H9 (cell line): Measurements from ENCODE around the gene PRDM13. TPM values are rescaled to one million over a fixed set of nuclear protein-coding genes. Genes with fewer than 3 reads are reported as not detected.
A peak's percentile ranks its signal among the peaks of the same experiment; 100 is the strongest.

ENCODE experiments used
- DNase-seq: peaks from one replicate; pipeline ENCODE4 v3.0.0-alpha.2; 2017
- H2AFZ ChIP-seq: one replicate; pipeline ENCODE4 v1.6.1; 2013; ENCODE audit warnings: mild to moderate bottlenecking, low read length, control low read depth, moderate library complexity
- H2AK5ac ChIP-seq: 2 replicates; pipeline ENCODE4 v1.6.1; 2013; ENCODE audit warnings: low read length, control low read depth, mixed read lengths; ENCODE audit not compliant: insufficient read length
- H2BK120ac ChIP-seq: one replicate; pipeline ENCODE4 v1.6.1; 2013; ENCODE audit warnings: low read depth, mild to moderate bottlenecking, low read length, control low read depth, inconsistent platforms; ENCODE audit not compliant: poor library complexity, severe bottlenecking
- H2BK12ac ChIP-seq: 2 replicates; pipeline ENCODE4 v1.6.1; 2013; ENCODE audit warnings: low read length, control low read depth, mixed read lengths, low read depth; ENCODE audit not compliant: insufficient read length
- H2BK15ac ChIP-seq: 2 replicates; pipeline ENCODE4 v1.6.1; 2013; ENCODE audit warnings: low read depth, low read length, control low read depth
- H2BK20ac ChIP-seq: one replicate; pipeline ENCODE4 v1.6.1; 2013; ENCODE audit warnings: low read depth, mild to moderate bottlenecking, low read length, control low read depth, inconsistent platforms; ENCODE audit not compliant: poor library complexity, severe bottlenecking
- H2BK5ac ChIP-seq: 2 replicates; pipeline ENCODE4 v1.6.1; 2013; ENCODE audit warnings: low read length, control low read depth, mixed read lengths; ENCODE audit not compliant: insufficient read length
- H3K14ac ChIP-seq: 2 replicates; pipeline ENCODE4 v1.6.1; 2013; ENCODE audit warnings: low read length, control low read depth; ENCODE audit not compliant: insufficient read depth
- H3K18ac ChIP-seq: 2 replicates; pipeline ENCODE4 v1.6.1; 2013; ENCODE audit warnings: low read depth, mild to moderate bottlenecking, mixed read lengths, low read length, control low read depth; ENCODE audit not compliant: insufficient read length
- H3K23ac ChIP-seq: 2 replicates; pipeline ENCODE4 v1.6.1; 2013; ENCODE audit warnings: low read length, control low read depth, mixed read lengths, low read depth; ENCODE audit not compliant: insufficient read length
- H3K23me2 ChIP-seq: 2 replicates; pipeline ENCODE4 v1.6.1; 2013; ENCODE audit warnings: low read depth, mild to moderate bottlenecking, mixed read lengths, low read length, control low read depth; ENCODE audit not compliant: insufficient read length, poor library complexity, severe bottlenecking
- H3K27ac ChIP-seq: 2 replicates; pipeline ENCODE4 v1.5.1; 2013; ENCODE audit warnings: low read length, control low read depth, mixed read lengths, low read depth; ENCODE audit not compliant: insufficient read length
- H3K27me3 ChIP-seq: 2 replicates; pipeline ENCODE4 v1.6.1; 2013; ENCODE audit warnings: low read length, control low read depth, inconsistent platforms; ENCODE audit not compliant: insufficient read depth
- H3K4ac ChIP-seq: 2 replicates; pipeline ENCODE4 v1.6.1; 2013; ENCODE audit warnings: low read depth, mild to moderate bottlenecking, control low read depth, inconsistent platforms, low read length, moderate library complexity
- H3K4me1 ChIP-seq: 2 replicates; pipeline ENCODE4 v1.6.1; 2013; ENCODE audit warnings: low read length, control low read depth, inconsistent platforms; ENCODE audit not compliant: insufficient read depth
- H3K4me2 ChIP-seq: 2 replicates; pipeline ENCODE4 v1.6.1; 2013; ENCODE audit warnings: low read length, control low read depth, mixed read lengths; ENCODE audit not compliant: insufficient read length, insufficient read depth
- H3K56ac ChIP-seq: 2 replicates; pipeline ENCODE4 v1.6.1; 2013; ENCODE audit warnings: low read depth, mild to moderate bottlenecking, mixed read lengths, low read length, control low read depth; ENCODE audit not compliant: insufficient read length
- H3K79me1 ChIP-seq: 2 replicates; pipeline ENCODE4 v1.6.1; 2013; ENCODE audit warnings: low read depth, mild to moderate bottlenecking, moderate library complexity, low read length, control low read depth, inconsistent platforms; ENCODE audit not compliant: insufficient read depth, poor library complexity, severe bottlenecking
- H3K79me2 ChIP-seq: 2 replicates; pipeline ENCODE4 v1.6.1; 2013; ENCODE audit warnings: low read length, control low read depth, inconsistent platforms; ENCODE audit not compliant: insufficient read depth
- H3K9ac ChIP-seq: 2 replicates; pipeline ENCODE4 v1.6.1; 2013; ENCODE audit warnings: low read length, control low read depth, mixed read lengths; ENCODE audit not compliant: insufficient read length; ENCODE audit errors: extremely low read depth
- H3K9me3 ChIP-seq: one replicate; pipeline ENCODE4 v1.6.1; 2013; ENCODE audit warnings: low read depth, low read length, inconsistent platforms; ENCODE audit not compliant: control insufficient read depth
- H3T11ph ChIP-seq: one replicate; pipeline ENCODE4 v1.6.1; 2013; ENCODE audit warnings: mild to moderate bottlenecking, low read length, control low read depth, inconsistent platforms
- H4K20me1 ChIP-seq: one replicate; pipeline ENCODE4 v1.6.1; 2013; ENCODE audit not compliant: control insufficient read depth, insufficient read length, insufficient read depth
- H4K5ac ChIP-seq: 2 replicates; pipeline ENCODE4 v1.6.1; 2013; ENCODE audit warnings: low read depth, mild to moderate bottlenecking, mixed read lengths, low read length, control low read depth; ENCODE audit not compliant: insufficient read length
- H4K8ac ChIP-seq: replicated peaks from 2 replicates; pipeline ENCODE4 v1.6.1; 2013; ENCODE audit warnings: low read length, control low read depth, mixed read lengths, low read depth; ENCODE audit not compliant: insufficient read length
- H4K91ac ChIP-seq: 2 replicates; pipeline ENCODE4 v1.6.1; 2013; ENCODE audit warnings: low read depth, mild to moderate bottlenecking, moderate library complexity, mixed read lengths, low read length, control low read depth; ENCODE audit not compliant: insufficient read length
- H3K27ac Mint-ChIP-seq, 3 experiments: 2 replicates in 2 of 3; 3 replicates in 1 of 3; pipeline ENCODE4 v1.8.0; 2020 to 2021; ENCODE audit warnings: mixed read lengths in 3 of 3, mild to moderate bottlenecking in 1 of 3, moderate library complexity in 1 of 3
- H3K27me3 Mint-ChIP-seq: 2 replicates; pipeline ENCODE4 v1.8.0; 2021; ENCODE audit warnings: low read depth, mild to moderate bottlenecking, moderate library complexity, mixed read lengths
- H3K36me3 Mint-ChIP-seq, 3 experiments: 2 replicates in 2 of 3; 3 replicates in 1 of 3; pipeline ENCODE4 v1.8.0; 2020 to 2021; ENCODE audit warnings: low read depth in 3 of 3, mixed read lengths in 3 of 3; ENCODE audit not compliant: insufficient read depth in 1 of 3
- H3K4me1 Mint-ChIP-seq, 2 experiments: 2 replicates each; pipeline ENCODE4 v1.8.0; 2020; ENCODE audit warnings: mixed read lengths in 2 of 2
- H3K4me3 Mint-ChIP-seq, 2 experiments: 2 replicates in 1 of 2; 3 replicates in 1 of 2; pipeline ENCODE4 v1.8.0; 2020 to 2021; ENCODE audit warnings: mild to moderate bottlenecking in 2 of 2, mixed read lengths in 2 of 2, moderate library complexity in 1 of 2
- H3K9me3 Mint-ChIP-seq, 2 experiments: 2 replicates in 1 of 2; 3 replicates in 1 of 2; pipeline ENCODE4 v1.8.0; 2020; ENCODE audit warnings: mild to moderate bottlenecking in 2 of 2, mixed read lengths in 2 of 2, moderate library complexity in 1 of 2
- WGBS: extraction: QIAGEN DNeasy Blood & Tissue Kit; methylation state at CpG from one replicate; pipeline ENCODE4 v1.1.7; 2013; ENCODE audit warnings: missing lambda C conversion rate, low lambda C conversion rate, mixed read lengths; ENCODE audit not compliant: insufficient read length; ENCODE audit errors: extremely low coverage; 5-methylcytosine and 5-hydroxymethylcytosine counted together
- total RNA-seq: library from RNA; stranded (reverse); gene quantifications from 2 replicates; pipeline ENCODE4 v1.2.1, GENCODE V29; 2021
- TF ChIP-seq, protein P1 (sequence below): fragments of 200-600 bp; sonication (generic); conservative IDR thresholded peaks from 3 replicates; pipeline ENCODE4 v1.8.0; 2021; ENCODE audit warnings: antibody characterized with exemption, mild to moderate bottlenecking

The PRDM13 gene
- total RNA-seq, 1 experiment from 2014 or later: not detected

DNA sequence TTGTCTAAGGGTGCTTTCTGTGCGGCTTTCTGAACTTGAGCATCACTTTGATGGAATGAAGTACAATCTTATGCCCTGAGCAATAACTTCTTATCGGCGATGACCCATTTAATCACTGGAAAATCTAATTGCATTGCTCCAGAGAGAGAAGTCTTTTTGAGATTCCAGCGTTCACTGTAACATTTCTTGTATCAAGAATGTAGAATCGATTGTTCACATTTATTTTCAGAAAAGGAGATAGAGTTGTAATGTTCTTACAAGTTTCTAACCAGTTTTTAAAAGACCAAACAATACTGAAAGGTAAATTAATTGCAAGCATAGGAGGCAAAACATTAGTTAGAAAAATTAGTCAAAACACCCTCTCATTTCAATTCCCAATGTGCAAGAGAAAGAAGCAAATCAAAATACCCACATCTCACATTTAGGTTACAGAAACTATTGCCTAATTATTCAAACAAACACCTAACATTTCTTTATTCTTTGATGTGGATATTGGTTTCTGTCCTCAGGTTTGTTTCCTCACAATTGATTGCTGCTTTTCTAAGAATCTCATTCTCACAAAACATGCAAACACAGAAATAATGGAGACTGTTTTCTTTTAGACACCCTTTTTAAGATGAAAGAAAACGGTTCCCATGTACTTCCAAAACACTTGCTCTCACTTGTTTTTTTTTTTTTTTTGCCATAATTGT is 14.8 kb upstream of the PRDM13 start:
- Histone ChIP-seq H3K56ac (no peak overlapping the region), H2AFZ (no peak overlapping the region), H3K4me2 (peak overlapping the region; percentile 46), H3K27me3 (peaks cover 78% of the 10 kb centered on the region), H2AK5ac (no peak overlapping the region), H3K9me3 (no peaks in the 10 kb centered on the region), H4K8ac (no peak overlapping the region), H3K79me2 (no peaks in the 10 kb centered on the region), H3K79me1 (no peaks in the 10 kb centered on the region), H2BK20ac (no peak overlapping the region), H2BK15ac (no peak overlapping the region), H3K4ac (no peak overlapping the region), H3K4me1 (no peaks in the 10 kb centered on the region), H3K14ac (no peak overlapping the region), H2BK120ac (no peak overlapping the region), H3K27ac (no peak overlapping the region), H2BK12ac (no peak overlapping the region), H3K9ac (no peak overlapping the region), H3K23me2 (peaks cover 6% of the 10 kb centered on the region), H2BK5ac (no peak overlapping the region), H4K91ac (no peak overlapping the region), H4K5ac (no peak overlapping the region), H3T11ph (no peak overlapping the region), H3K18ac (no peak overlapping the region), H4K20me1 (no peaks in the 10 kb centered on the region), H3K23ac (no peak overlapping the region)
- Mint-ChIP-seq H3K27ac (no peak overlapping the region), H3K36me3 (no peaks in the 10 kb centered on the region), H3K27me3 (peaks cover 96% of the 10 kb centered on the region), H3K9me3 (peaks cover 5 to 8% of the 10 kb centered on the region in 2 experiments; a peak in 4 of 5 replicates), H3K4me3 (peak overlapping the region in 1 of 2 experiments; percentile 42; a peak in 3 of 5 replicates), H3K4me1 (peaks cover 12 to 27% of the 10 kb centered on the region in 2 experiments)
- TF ChIP-seq, protein P1, sequence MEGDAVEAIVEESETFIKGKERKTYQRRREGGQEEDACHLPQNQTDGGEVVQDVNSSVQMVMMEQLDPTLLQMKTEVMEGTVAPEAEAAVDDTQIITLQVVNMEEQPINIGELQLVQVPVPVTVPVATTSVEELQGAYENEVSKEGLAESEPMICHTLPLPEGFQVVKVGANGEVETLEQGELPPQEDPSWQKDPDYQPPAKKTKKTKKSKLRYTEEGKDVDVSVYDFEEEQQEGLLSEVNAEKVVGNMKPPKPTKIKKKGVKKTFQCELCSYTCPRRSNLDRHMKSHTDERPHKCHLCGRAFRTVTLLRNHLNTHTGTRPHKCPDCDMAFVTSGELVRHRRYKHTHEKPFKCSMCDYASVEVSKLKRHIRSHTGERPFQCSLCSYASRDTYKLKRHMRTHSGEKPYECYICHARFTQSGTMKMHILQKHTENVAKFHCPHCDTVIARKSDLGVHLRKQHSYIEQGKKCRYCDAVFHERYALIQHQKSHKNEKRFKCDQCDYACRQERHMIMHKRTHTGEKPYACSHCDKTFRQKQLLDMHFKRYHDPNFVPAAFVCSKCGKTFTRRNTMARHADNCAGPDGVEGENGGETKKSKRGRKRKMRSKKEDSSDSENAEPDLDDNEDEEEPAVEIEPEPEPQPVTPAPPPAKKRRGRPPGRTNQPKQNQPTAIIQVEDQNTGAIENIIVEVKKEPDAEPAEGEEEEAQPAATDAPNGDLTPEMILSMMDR: no peak
- WGBS: no CpG with 5 or more reads among the region's 6 CpGs
- DNase-seq: no peak
